H4 (cell line): ENCODE measurements around the gene BTN1A1. TPM values are rescaled to one million over a fixed set of nuclear protein-coding genes. Genes with fewer than 3 reads are reported as not detected.
A peak's percentile ranks its signal among the peaks of the same experiment; 100 is the strongest.

Experiments used
- DNase-seq: peaks from one replicate; pipeline ENCODE4 v3.0.0-alpha.2; 2015; ENCODE audit warnings: low spot score
- total RNA-seq: library from RNA; depleted of rRNA; stranded (reverse); fragments of >200 nt; shearing (Covaris generic); gene quantifications from 2 replicates; pipeline ENCODE4 v1.2.3, GENCODE V29; 2014

Gene BTN1A1
- total RNA-seq, 1 experiment from 2014 or later = not detected

DNA sequence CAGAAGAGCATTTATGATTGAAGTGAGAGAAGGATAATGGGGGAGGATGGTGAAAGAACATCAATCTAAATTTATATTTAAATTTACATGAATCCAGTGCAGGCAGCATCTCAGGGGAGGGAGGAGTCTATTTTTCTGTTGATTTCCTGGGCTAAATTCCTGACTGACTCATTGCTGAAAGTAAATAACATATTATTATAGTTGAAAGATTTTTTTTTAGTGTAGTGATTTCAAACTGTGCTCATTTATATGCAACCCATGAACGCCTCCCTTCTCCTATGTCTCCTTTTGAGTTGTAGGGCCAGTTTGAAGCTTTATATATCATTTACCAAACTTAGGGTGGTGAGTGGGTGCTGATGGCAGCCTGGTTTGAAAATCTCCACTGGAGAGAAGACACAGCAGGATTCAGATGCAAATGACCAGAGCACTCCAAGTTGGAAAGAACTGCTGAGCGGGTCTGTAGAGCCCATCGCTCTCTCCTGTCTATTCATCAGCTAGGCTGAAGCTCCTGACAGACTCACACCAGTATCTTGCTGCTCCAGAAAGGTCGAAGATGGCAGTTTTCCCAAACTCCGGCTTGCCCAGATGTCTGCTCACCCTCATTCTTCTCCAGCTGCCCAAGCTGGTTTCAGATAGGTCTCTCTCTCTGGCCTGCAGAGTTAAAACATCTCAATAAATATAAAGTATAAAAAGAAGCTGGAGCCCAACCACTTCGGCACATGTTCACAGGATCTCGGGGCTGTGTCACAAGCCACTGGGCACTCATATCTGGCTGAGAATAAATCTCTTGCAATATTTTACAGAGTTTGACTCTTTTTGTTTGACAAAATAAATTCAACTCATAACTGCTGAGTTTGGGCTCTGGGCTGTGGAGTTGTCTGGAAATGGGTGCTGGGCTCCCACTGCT lies 24.0 kb upstream of the BTN1A1 start:
- no peak for DNase-seq

GRCh38 chr6:26476896-26477295 lies 23.2 kb upstream of the BTN1A1 start:
- DNase-seq = no peak

DNA sequence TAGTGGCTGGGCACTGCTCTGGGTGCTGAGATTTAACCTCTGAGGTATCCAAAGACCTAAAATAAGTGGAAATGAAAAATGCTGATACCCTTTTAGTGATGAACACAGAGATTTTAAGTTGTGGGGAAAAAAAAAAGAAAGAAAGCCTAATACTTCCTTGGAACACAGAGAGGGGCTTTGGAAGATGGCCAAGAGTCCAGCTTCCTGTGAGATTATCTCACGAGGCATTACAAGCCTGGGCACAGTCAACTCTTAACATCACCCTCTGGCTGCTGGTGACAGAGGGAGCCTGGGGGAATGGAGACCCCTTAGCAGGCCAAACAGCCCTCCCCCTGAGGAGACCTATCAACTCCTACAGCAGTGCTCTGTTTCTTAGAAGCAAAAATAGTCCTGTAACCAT lies 22.7 kb upstream of the BTN1A1 start:
- DNase-seq = no peak

- DNase-seq = no peak
Measured at GRCh38 chr6:26478100-26478984, 21.8 kb upstream of the BTN1A1 start.

DNA sequence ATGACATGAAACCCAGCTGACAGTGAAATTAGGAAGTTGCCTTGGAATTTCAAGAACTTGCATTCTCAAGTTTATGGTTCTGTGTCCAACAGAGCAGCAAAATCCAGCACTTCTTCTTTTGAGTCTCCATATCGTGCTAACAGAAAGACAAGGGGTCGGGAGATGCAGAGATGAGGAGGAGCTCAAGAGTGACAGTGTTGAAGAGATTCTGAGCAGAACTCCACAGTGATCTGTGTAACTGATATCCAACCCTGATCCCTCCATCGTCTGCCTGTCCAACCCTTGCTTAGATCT lies 21.2 kb upstream of the BTN1A1 start:
- no peak for DNase-seq

DNA sequence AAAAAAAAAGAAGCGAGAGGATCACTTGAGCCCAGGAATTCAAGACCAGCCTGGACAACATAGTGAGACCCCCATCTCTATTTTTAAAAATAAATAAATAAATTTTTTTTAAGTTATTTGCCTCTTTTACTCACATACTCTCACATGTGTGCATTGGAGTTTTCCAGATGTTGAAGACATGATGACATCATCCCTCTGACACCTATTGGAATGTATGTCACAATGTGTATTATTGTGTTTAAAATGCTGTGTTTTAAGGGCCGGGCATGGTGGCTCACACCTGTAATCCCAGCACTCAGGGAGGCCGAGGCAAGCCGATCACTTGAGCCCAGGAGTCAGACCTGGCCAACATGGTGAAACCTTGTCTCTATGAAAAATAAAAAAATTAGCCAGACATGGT lies 17.8 kb upstream of the BTN1A1 start:
- DNase-seq = no peak

- DNase-seq = no peak
Measured at GRCh38 chr6:26483727-26484126, 16.4 kb upstream of the BTN1A1 start.

DNA sequence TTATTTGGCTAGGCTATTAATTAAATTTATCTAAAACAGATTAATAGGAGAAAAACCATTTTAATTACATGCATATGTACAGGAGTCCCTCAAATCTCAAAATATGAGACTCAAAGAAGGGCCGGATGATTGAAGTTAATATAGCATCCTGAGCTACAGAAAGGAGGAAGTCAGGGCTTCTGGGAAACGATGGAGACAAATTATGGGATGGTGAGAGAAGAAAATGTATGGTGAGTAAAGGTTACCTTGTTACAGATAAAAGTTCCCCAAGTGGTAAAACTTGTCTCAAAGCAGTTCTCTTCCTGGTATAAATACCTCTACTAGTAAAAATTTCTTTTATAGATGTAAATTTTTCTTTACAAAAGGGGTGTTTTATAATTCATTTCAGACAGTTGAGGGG lies 15.9 kb upstream of the BTN1A1 start:
- no peak for DNase-seq

DNA sequence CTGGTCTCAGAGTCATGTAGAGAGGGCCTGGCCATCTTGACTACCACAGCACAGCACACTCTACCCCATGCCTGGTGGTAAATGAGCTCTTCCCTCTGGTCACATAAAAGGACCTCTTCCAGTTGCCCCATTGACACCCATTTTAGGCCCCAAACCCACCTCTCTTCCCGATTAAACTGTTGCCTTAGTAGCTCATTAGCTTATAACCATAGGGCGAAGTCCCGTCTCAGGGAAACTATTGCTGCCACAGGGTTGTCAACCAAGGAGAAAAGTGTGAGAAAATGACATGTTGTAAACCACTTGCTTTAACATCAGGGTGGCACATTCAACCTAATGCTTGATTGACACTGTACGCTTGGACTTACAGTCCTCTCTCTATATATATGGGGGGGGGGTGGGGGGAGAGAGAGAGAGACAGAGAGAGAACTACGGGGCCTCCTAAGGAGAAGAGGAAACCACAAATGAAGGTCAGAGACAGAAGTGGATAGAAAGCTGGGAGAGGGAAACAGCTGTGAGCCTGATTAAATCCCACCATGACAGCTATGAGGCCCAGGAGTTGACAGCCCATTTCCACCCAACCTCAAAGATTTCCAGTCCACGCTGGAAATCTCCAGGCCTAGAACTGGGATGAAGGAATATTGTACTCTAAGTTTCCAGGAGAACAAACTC lies 14.9 kb upstream of the BTN1A1 start:
- DNase-seq = no peak

- no peak for DNase-seq
Measured at GRCh38 chr6:26486358-26486757, 13.7 kb upstream of the BTN1A1 start.

DNA sequence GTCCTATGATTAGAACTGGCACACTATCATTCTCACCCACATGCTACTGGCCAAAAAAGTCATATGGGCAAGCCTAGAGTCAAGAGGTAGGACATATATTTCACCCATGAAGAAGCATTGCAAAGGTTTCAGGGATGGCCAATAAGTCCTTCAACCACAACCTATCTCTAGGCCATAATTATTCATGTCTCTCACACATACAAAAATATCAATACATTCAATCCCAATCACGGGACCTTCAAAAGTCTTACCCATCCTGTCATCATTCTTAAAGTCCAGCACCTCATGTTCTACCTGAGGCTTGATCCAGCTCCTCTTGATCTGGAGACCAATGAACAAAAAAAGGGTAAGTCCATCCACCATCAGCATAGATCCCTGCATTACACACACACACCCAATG lies 12.6 kb upstream of the BTN1A1 start:
- no peak for DNase-seq

- DNase-seq = no peak
Measured at GRCh38 chr6:26489996-26490964, 9.8 kb upstream of the BTN1A1 start.

DNA sequence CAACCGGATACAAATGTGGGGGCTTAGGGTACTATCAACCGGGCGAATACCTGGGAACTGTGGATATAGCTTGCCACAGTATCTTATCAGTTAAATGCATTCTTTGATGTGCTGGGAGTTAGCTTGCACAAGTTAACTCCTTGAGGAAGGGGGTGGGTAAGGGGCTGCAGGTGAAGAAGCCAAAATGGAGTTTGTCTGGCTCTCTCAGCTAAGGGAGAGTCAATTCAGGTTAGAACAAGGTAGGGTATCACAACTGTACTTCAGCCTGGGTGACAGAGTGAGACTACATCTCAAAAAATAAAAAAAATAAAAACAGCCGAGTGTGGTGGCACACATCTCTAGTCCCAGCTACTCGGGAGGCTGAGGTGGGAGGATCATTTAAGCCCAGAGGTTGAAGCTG lies 8.5 kb upstream of the BTN1A1 start:
- DNase-seq = no peak

- DNase-seq = peak; percentile 8
Measured at GRCh38 chr6:26493258-26493657, 6.8 kb upstream of the BTN1A1 start.

- DNase-seq = no peak
Measured at GRCh38 chr6:26494117-26494516, 6.0 kb upstream of the BTN1A1 start.

DNA sequence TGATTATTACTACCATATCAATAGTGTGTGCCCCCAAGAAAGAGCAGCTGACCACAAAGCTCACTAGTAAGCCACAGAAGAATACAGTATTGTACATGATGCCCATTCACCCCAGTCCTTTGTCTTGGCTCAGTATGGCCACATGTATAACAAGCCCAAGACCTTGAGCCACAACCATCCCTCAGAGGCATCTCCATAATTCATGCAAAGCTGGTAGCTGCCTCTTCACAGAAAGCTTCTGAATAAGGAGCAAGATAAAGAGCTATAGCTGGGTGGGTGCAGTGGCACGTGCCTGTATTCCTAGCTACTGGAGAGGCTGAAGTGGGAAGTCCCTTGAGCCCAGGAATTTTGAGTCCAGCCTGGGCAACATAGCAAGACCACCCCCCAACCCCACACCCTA lies 4.8 kb upstream of the BTN1A1 start:
- DNase-seq = no peak

- DNase-seq = no peak
Measured at GRCh38 chr6:26497610-26498009, 2.5 kb upstream of the BTN1A1 start.

- DNase-seq = no peak
Measured at GRCh38 chr6:26501482-26501986, 1.4 kb downstream of the BTN1A1 start.

GRCh38 chr6:26502165-26502564 lies 2.1 kb downstream of the BTN1A1 start:
- DNase-seq = no peak

- DNase-seq = no peak
Measured at GRCh38 chr6:26502626-26503025, 2.5 kb downstream of the BTN1A1 start.

DNA sequence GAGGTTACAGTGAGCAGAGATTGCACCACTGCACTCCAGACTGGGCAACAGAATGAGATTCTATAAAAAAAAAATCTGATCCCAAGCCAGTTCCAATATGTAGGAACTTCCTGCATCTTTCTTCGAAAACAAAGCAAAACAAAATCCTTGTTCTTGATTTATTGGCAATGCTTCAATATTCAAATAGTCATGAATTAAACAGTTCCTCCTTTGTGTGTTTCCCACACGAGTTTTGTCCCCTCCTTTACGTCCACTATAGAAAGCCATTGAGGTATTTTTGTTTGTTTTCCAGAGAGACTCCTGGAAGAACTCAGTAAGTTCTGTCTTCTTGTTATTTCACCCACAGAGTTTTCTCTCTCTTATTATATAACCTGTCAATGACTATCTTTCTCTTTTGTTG lies 7.6 kb downstream of the BTN1A1 start:
- DNase-seq = no peak
